Measurements from ENCODE around the gene AGL.
"Not testable (repeated sequence)": the region's sequence is repeated elsewhere in the genome, so short reads cannot be mapped to it uniquely, and the experiment has no call there.

Gene AGL

DNA sequence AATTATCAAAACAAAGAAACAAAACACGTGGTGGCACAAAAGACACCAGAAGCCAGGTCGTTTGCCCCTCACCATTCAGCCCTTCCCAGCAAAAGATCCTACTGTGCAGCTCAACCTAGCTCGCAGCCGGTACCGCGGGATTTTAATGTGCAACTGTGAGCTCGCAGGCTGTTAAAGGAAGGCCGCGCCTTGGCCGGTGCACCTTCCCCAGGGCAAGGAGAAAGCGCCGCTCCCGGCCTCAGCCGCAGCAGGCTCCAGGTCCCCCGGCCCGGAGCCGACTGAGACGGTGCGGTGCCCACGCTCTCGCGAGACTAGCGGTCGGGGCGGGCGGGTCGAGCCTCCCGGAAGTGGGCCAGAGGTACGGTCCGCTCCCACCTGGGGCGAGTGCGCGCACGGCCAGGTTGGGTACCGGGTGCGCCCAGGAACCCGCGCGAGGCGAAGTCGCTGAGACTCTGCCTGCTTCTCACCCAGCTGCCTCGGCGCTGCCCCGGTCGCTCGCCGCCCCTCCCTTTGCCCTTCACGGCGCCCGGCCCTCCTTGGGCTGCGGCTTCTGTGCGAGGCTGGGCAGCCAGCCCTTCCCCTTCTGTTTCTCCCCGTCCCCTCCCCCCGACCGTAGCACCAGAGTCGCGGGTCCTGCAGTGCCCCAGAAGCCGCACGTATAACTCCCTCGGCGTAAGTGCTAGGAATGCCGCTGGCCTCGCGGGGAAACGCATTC is at the start of gene AGL:
Gene AGL (plus strand): TSS at position 618 of the 715 bp plus-strand sequence. CDS start 682 bp downstream, outside the sequence.
- DNase-seq = peak; percentile 87
- ATAC-seq = peak; percentile 98

DNA sequence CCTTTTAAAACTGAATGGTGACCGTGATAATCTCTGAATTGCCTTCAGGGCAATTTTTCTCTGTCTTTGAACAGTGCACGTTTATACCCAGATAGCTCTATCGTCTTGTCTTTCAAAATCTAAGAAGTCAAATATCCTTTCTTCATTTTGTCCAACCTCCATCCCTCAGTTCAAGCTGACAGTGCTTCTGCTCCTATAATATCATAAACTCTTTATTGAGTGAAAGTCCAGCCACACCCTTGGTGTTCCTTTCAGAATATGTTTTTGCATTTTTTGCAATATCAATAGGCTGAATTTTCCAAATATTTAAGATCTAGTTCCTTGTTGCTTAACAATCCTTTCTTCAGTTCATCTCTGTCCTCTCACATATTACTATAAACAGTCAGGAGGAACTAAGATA is 48.6 kb upstream of the AGL start:
- no peak for ATAC-seq

DNA sequence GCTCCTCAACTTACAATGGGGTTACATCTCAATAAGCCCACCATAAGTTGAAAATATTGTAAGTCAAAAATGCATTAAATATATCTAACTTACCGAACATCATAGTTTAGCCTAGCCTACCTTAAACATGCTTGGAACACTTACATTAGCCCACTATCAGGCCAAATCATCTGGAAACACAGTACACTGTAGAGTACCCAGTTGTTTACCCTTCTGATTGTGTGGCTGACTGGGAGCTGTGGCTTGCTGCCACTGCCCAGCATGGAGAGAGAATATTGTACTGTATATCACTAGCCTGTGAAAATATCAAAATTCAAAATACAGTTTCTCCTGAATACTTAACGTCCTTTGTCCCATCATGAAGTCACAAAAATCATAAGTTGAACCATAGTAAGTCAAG is 43.3 kb upstream of the AGL start:
- ATAC-seq (no peak), DNase-seq (no peak)

More for the DNA sequence above, 48.6 kb upstream of the AGL start:
- DNase-seq = no peak

DNA sequence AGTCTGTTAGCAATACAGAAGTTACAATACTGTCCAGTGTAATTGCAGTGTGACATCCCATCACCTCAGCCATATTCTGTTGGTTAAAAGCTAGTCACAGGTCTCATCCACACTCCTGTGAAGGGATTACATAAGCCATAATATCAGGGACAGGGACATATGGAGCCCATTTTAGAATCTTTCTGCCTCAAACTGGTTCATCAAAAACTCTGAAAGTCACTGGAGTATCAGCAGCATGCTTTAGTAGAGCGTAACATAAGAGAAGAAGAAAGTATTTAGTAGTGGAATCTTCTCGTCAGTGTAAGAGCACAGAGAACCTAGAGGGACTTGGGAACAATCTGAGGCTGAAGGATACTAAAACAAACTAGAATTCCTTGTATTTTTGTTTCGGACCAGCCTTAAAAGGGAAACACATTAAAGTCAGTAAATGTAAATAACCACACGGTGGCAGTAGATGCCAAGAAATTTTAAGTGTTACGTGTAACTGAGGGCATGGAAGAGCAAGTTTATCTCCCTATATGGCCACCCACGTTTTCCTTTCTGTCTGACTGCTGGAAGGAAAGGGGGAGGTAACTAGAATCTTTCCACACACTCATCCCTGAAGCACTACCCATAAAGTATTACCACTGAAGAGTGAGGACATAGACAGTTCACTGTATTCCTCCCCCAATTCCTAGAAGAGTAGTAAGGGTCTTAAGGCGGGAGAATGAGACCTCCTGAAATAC is 41.6 kb upstream of the AGL start:
- peak; percentile 25 for DNase-seq
- peak; percentile 92 for ATAC-seq

DNA sequence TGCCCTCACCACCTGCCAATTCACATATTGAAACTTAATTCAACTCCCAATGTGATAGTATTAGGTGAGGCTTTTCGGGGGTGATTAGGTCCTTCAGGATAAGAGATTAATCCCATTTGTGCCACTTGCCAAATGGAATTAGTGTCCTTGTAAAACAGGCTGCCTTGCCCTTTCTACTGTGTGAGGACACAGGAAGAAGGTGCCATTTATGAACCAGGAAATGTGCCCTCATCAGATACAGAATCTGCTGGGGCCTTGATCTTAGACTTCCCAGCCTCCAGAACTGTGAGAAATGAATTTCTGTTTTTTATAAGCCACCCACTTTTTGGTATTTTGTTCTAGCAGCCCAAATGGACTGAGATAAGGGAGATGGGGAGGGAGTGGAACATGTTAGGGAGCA is 39.1 kb upstream of the AGL start:
- DNase-seq (no peak), ATAC-seq (no peak)

DNA sequence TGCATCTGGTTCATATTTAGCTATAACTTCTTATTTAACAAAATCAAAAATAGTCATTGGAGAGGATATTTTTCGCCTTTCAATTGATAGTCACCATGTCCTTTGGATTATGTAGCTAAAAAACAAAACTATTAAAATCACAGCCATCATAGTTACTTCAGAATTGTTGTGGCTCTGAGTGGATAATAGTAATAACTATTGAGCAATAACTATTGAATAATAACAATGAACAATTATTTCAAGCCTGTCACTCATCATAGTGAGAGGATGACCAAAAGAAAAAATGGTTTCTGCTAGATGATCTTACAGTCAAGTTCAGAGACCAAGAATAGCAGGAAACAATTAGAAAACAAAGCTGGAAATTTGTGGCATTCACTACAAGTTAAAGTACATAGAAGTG is 38.4 kb upstream of the AGL start:
- no peak for ATAC-seq
- DNase-seq = no peak

DNA sequence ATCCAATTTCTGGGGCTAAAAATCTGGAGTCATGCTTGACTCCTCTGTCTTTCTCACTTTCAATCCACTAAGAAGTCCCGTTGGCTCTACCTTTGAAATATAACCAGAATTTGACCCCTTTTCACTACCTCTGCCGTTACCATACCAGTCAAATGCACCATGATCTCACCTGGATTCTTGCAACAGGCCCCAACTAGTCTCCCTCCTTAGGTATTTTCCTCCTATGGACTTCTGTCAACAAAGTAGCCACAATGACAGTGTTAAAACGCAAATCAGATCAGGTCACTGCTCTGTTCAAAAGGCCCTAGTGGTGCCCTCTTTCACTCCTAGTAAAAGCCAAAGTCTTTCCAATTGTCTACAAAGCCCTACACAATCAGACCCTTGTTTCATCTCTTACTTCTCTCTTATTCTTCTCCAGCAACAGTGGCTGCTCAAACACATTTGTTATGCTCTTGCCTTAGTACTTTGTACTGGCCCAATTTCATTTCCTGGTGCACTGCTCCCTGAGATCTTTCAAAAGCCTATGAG is 35.7 kb upstream of the AGL start:
- no peak for ATAC-seq
- DNase-seq = no peak

DNA sequence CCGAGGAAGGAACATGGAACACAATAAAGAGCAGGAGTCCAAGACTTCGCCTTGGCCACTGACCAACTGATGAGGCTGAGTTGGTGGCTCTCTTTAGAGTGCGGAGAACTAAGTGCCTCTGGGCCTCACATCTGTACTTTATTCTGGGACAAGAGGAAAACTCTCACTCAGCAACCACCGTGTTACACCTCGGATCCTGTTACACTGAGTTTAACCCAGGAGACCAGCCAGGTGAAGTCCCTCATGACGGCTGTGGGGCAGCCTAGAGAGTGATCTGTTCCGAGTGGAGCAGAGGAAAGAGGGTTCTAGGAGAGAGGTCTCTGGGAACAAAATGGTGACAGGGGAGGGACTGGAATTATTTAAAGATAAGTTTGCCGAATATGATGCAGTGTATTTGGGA is 33.5 kb upstream of the AGL start:
- DNase-seq = no peak
- ATAC-seq = no peak

DNA sequence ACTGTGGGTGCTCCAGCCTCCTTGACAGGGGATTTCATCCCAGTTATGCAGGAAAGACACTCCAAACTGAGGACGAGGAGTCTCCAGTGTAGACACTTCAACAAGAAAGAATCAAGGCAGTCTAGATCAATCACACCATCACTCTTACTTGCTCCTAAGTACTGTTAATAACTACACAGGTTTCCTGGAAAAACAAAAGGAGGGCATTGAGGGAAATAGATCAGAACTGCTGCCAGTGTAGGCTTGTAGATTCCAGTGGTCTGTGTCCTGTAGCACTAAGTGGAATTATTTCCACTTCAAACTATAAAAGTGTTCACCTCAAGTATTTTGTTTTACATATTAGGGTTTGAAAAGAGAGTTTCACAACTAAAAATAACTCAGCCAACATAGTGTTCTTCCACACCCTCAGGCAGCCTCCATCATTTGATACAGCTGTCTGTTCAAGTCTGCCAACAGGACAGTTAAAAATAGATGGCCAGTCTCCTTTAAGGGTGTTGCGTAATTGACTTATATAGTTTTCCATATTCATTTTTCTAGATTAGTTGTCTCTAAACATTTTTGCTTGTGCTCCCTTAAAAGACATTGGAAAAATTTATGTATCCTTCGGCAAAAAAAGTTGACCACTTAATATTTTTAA is 32.0 kb upstream of the AGL start:
- DNase-seq = no peak
- no peak for ATAC-seq

DNA sequence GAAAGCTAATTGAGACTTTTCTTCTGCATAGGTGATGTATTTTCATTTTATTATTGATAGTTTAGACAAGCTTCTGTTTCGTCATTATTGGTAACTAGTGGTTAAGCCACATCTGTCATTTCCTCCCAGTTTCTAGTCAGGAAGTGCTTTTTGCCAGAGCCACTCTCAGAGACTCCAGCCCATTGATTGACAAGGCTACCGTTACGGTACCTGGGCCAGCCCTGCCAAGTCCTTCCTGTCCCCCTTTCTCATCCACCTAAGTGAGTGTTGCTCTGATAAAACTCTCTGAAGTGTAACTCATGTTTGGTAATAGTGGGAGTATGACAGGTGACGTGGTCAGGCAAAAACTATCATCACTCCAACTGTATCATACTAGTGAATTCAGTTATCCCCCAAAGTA is 29.6 kb upstream of the AGL start:
- ATAC-seq (peak; percentile 82), DNase-seq (peak; percentile 6)

DNA sequence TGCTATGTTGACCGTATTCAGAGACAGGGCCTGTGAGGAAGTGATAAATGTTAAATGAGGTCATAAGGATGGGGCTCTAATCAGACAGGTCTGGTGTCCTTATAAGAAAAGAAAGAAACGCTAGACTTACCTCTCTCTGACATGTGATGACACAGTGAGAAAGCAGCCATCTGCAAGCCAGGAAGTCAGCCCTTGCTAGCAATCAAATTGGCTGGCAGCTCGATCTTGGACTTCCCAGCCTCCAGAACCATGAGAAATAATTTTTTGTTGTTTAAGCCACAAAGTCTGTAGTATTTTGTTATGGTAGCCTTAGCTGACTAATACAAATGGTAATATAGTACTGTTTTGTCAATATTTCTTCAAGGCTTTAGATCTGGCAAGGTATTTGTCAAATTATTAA is 25.1 kb upstream of the AGL start:
- no peak for DNase-seq
- no peak for ATAC-seq

DNA sequence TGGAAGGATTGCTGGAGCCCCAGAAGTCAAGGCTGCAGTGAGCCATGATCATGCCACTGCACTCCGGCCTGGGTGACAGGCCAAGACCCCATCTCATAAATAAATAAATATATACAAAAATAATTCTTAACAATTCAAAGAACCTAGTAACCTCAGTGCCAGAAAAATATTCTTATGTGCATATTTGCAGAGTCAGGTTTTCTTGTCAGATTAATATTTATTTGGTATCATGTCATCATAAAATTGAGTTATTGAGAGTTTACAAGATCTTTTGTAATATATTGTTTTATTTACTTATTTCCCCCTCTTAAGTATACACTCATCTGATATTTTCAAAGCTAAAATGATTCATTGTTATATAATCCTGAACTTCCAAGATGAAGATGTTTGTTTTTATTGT is 24.5 kb upstream of the AGL start:
- no peak for DNase-seq

DNA sequence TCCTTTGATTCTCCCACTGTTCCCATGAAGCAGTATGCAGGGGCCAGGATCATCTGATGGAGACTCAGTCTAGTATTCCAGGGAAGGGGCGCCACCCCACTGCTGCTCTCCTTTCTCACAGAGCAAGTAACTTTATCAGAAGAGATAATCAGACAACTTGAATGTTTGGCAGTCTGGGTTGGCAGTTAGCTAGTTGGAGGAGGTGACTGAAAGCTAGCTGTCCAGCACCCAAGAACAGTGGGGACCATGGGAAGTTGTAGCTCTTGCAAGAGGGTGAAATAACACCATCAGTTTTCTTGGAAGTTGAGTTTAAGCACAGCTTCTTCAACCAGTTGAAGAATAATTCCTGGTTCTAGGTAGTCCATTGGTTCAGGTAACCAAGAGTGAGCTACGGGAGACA is 22.2 kb upstream of the AGL start:
- DNase-seq (no peak), ATAC-seq (no peak)

More for the DNA sequence above, 24.5 kb upstream of the AGL start:
- no peak for ATAC-seq

DNA sequence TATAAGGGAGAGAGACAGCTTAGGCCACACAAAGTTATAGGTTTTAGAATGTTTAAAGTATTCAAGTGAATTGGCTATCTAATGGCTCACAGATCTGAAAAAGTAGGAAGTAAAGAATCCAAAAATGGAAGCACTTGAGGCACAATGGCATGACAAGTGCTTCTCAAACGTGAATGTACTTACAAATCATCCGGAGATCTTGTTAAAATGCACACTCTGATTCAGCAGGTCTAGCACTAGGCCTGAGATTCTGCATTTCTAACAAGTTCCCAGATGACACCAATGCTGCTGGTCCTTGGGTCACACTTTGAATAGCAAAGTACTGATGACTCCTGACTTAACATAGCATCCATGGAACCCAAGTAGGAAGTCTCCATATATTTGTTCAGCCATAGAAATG is 20.9 kb upstream of the AGL start:
- ATAC-seq = no peak
- no peak for DNase-seq

DNA sequence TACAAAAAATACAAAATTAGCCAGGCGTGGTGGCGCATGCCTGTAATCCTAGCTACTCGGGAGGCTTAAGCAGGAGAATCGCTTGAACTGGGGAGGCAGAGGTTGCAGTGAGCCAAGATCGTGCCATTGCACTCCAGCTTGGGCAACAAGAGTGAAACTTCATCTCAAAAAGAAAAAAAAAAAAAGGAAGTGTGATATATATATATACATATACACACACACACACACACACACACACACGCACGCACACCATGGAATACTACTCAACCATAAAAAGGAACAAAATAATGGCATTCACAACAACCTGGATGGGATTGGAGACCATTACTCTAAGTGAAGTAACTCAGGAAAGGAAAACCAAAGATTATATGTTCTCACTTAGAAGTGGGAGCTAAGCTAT is 16.2 kb upstream of the AGL start:
- ATAC-seq, DNase-seq: not testable (repeated sequence)

DNA sequence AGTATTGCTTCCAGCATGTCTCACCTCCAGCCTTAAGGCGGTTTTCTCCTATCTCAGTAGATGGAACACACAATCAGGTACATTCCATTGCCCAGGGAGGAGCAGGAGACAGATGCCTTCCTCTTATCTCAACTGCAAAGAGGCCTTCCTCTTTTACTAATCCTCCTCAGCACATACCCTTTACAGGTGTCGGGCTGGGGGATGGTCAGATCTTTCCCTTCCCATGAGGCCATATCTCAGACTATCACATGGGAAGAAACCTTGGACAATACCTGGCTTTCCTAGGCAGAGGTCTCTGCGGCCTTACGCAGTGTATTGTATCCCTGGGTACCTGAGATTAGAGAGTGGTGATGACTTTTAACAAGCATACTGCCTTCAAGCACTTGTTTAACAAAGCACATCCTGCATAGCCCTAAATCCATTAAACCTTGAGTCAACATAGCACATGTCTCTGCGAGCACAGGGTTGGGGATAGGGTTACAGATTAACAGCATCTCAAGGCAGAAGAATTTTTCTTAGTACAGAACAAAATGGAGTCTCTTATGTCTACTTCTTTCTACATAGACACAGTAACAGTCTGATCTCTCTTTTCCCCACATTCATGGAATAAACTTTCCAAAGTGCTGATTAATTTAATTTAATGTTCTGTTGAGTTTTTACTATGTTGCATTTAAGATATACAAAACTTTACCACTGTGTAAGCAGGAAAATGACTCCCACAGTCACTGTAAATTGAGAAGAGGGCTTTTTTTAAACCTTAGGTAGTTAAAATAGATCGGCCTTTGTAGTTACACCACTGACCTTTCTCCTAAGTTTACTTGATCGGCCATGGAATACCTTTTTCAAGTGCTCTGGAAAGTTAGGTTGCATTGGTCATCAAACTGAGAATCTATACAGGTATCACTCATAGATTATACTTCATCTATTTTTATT is 13.7 kb upstream of the AGL start:
- DNase-seq, ATAC-seq: not testable (repeated sequence)

DNA sequence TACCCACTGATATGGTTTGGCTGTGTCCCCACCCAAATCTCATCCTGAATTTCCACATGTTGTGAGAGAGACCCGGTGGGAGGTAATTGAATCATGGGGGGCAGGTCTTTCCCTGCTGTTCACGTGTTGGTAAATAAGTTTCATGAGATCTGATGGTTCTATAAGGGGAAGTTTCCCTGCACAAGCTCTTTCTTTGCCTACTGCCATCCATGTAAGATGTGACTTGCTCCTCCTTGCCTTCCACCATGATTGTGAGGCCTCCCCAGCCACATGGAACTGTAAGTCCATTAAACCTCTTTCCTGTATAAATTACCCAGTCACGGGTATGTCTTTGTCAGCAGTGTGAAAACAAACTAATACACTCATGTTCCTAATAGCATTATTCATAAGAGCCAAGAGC is 9.8 kb upstream of the AGL start:
- not testable (repeated sequence) for DNase-seq, ATAC-seq

DNA sequence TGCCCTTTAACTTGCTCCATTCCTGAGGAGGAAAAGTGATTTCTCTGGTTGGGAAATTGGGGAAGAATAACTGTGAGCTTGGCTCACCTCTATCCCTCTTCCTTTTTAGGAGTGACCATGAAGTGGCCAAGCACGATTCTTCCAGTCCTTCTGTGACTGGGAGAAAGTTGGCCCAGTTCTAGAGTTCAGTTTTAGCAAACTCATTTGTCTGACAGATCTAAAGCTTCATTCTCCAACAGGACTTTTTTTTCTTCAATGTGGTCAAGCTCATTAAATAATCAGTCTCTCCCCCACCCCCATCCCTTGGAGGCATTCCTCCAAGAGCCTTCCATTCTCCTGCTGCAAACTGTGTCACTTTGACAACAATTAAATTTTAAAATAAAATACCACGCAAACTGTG is 6.4 kb upstream of the AGL start:
- no peak for DNase-seq
- ATAC-seq = no peak

DNA sequence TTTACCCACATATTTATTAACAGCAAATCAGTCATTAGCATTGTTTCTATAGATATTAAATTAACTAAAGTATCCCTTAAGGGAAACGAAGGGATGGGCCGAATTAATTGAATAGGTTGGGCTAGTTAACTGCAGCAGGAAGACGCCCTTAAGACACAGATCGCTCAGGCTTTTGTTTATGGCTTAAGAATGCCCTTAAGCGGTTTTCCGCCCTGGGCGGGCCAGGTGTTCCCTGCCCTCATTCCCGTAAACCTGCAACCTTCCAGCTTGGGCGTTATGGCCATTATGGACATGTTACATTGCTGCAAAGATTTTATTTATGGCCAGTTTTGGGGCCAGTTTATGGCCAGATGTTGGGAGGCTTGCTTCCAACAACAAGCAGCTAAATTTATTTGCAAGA is 5.0 kb upstream of the AGL start:
- DNase-seq, ATAC-seq: not testable (repeated sequence)

DNA sequence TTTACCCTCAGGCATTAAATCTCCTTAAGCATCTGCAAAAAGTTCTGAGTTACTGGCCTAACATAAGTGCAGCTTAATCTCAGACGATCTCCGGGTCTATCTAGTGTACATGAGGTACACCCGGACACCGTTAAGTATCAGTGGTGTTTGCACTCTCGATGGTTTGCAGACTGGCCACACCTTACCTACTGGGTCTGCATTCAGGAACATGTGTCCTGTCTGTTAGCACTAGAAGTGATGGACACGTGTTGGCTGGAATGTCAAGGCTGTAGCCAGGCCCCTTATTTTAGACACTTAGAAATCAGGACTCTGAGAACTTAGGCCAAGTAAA is 783 bp upstream of the AGL start:
- ATAC-seq (no peak), DNase-seq (peak; percentile 10)

DNA sequence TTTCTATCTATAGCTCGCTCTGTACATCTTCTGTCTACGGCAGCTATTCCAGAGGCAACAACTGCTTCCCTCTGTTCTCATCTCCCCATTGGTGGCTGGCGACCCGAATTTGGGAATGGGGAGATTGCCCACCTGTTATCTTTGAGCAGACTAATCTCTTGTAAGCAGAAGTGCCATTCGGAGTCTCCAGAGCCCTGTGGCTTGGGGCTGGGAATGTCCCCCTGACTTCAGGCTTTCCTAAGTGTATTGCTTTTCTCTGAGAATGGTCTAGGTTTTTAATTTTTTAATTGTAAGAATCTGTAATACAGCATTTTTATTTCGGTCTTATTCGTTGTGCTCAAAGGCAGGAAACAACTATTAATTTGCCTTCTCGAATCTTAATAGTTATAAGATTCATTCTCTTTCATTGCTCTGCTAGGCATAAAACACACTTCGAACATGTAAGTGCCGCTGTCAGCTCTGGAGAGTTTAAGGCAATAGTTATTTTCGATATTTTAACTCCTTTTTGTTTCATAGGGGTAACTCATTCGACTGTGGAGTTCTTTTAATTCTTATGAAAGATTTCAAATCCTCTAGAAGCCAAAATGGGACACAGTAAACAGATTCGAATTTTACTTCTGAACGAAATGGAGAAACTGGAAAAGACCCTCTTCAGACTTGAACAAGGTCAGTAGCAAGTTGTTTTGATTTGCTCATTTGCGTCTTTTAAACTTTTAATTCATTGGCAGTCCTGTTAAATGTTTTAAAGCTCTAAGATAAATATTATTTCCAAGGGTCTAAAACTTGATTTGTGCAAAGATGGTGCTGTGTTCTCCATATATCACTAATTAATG is 514 bp downstream of the AGL start:
- no peak for ATAC-seq
- DNase-seq = no peak

Measured in stimulated activated naive CD8-positive, alpha-beta T cell treated with anti-CD3 and anti-CD28 coated beads, Interleukin-15, Interleukin-2, amounts not matched to agents 100 U/mL and 50 U/mL, for 24 hours (primary cell).